ENCODE results near the gene CRLF1.

GRCh38 chr19:18587561-18587960 lies 19.0 kb downstream of the CRLF1 start:
- TF ChIP-seq CTCF (IDR thresholded peaks at IDR 0.05; ENCODE audit: borderline replicate concordance, extremely low read depth, low read length, poor library complexity, severe bottlenecking) (no peak), EZH2 (IDR thresholded peaks at IDR 0.05; ENCODE audit: borderline replicate concordance, low read depth, low read length, severe bottlenecking) (no peak)
